Natural killer cell treated with Interleukin-12 subunit alpha and Interleukin-12 subunit beta and Interleukin-15 and Interleukin-18, amount 100 ng/mL, for 72 hours (primary cell): ENCODE measurements around the gene ATP9B. TPM values are rescaled to one million over a fixed set of nuclear protein-coding genes. Genes with fewer than 3 reads are reported as not detected.

Experiments used
- ATAC-seq, 2 donors: fragments of 150-1000 bp; cut with Tn5 transposase in 1 of 2; sonication (Bioruptor Pico), chemical (Tn5 transposase) in 1 of 2; 2 replicates each; pipeline ENCODE4 v1.10.0; 2021
- DNase-seq: peaks from one replicate; pipeline ENCODE4 v3.0.0; 2022; ENCODE audit warnings: low spot score
- H3K27ac Mint-ChIP-seq, 2 donors: 1 replicate in 1 of 2; 2 replicates in 1 of 2; pipeline ENCODE4 v1.8.0; 2022; ENCODE audit warnings: mixed read lengths in 2 of 2, mild to moderate bottlenecking in 1 of 2, moderate library complexity in 1 of 2
- H3K27me3 Mint-ChIP-seq, 2 donors: 1 replicate in 1 of 2; 2 replicates in 1 of 2; pipeline ENCODE4 v1.8.0; 2022; ENCODE audit warnings: mixed read lengths in 2 of 2
- H3K36me3 Mint-ChIP-seq: one replicate; pipeline ENCODE4 v1.8.0; 2022; ENCODE audit warnings: mixed read lengths
- H3K4me1 Mint-ChIP-seq, 2 donors: 1 replicate in 1 of 2; 2 replicates in 1 of 2; pipeline ENCODE4 v1.8.0; 2022; ENCODE audit warnings: low read depth in 2 of 2, mixed read lengths in 2 of 2, mild to moderate bottlenecking in 1 of 2
- H3K4me3 Mint-ChIP-seq: one replicate; pipeline ENCODE4 v1.8.0; 2022; ENCODE audit warnings: mixed read lengths
- H3K9me3 Mint-ChIP-seq: 2 replicates; pipeline ENCODE4 v1.8.0; 2022; ENCODE audit warnings: mixed read lengths
- total RNA-seq, 2 donors: library from RNA; stranded (reverse); gene quantifications; one replicate each; pipeline ENCODE4 v1.2.3, GENCODE V29; 2022

The ATP9B gene, protein sequence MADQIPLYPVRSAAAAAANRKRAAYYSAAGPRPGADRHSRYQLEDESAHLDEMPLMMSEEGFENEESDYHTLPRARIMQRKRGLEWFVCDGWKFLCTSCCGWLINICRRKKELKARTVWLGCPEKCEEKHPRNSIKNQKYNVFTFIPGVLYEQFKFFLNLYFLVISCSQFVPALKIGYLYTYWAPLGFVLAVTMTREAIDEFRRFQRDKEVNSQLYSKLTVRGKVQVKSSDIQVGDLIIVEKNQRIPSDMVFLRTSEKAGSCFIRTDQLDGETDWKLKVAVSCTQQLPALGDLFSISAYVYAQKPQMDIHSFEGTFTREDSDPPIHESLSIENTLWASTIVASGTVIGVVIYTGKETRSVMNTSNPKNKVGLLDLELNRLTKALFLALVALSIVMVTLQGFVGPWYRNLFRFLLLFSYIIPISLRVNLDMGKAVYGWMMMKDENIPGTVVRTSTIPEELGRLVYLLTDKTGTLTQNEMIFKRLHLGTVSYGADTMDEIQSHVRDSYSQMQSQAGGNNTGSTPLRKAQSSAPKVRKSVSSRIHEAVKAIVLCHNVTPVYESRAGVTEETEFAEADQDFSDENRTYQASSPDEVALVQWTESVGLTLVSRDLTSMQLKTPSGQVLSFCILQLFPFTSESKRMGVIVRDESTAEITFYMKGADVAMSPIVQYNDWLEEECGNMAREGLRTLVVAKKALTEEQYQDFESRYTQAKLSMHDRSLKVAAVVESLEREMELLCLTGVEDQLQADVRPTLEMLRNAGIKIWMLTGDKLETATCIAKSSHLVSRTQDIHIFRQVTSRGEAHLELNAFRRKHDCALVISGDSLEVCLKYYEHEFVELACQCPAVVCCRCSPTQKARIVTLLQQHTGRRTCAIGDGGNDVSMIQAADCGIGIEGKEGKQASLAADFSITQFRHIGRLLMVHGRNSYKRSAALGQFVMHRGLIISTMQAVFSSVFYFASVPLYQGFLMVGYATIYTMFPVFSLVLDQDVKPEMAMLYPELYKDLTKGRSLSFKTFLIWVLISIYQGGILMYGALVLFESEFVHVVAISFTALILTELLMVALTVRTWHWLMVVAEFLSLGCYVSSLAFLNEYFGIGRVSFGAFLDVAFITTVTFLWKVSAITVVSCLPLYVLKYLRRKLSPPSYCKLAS
- 10 to 100 TPM; 36.8 to 59.6 TPM for total RNA-seq

DNA sequence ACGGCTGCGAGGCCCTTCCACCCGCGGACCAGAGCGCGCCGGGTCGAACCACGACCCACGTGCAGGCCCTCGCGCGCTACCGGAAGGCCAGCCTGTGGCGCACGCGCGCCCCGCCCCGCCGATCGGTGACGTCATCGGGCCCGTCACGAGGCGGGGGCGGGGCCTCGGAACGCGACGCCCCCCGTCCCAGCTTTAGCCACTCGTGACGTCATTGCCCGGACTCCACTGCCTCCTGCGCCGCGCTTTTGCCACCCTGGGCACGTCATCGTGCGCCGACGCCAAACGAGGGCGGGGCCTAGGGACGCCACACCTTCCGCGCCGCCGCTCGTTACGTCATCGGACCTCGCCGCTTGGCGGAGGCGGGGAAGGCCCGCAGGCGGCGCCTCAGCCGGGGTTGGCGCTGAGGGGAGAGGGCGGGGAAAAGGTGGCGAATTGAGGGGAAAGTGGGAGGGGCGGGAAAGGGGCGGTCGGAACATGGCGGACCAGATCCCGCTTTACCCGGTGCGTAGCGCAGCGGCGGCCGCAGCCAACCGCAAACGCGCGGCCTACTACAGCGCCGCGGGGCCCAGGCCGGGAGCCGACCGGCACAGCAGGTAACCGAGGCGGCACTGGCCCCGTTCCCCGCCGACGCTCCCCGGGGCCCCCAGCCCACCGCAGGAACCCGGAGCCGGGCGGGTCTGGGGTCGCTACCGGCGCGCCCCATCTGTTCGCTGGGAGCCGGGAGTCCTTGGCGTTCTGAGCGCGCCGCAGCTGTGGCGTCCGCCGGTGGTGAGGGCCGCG is at the start of gene ATP9B:
TSS of gene ATP9B (plus strand) at position 458 of the 780 bp plus-strand sequence. CDS start at position 475, 17 bp downstream.
- H3K4me3 Mint-ChIP-seq: peak within 1 kb of the TSS; percentile 91
- peak; percentile 99 for DNase-seq
- peaks cover 36% of the 10 kb centered on the region for H3K36me3 Mint-ChIP-seq
- H3K27me3 Mint-ChIP-seq: peaks cover 8 to 23% of the 10 kb centered on the region in 2 donors
- ATAC-seq: peak; percentile 94 to 95
- peak within 1 kb of the TSS; percentile 82 to 92 for H3K27ac Mint-ChIP-seq
- peaks cover 41 to 58% of the 10 kb centered on the region in 2 donors for H3K4me1 Mint-ChIP-seq
- peaks cover 23% of the 10 kb centered on the region for H3K9me3 Mint-ChIP-seq

DNA sequence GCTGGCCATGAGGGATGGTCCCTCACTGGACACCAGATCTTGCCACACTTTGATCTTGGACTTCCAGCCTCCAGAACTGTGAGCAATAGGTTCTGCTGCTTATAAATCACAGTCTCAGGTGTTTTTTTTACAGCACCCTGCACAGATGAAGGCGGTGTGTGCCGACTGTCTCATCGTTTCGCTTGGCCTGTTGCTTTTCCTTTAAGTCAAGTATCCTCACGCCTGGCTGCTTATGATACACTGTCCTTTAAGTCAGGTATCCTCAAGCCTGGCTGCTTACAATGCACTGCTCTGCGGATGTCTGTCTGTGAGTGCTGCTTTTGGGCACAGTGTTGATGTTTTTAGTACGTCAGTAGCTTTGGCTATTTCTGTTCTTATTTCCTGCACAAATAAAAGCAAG is 49.3 kb upstream of the ATP9B start:
- ATAC-seq (no peak), DNase-seq (no peak)
- Mint-ChIP-seq H3K4me3 (no peak overlapping the region), H3K27ac (no peak overlapping the region), H3K9me3 (no peaks in the 10 kb centered on the region), H3K4me1 (no peaks in the 10 kb centered on the region), H3K36me3 (no peaks in the 10 kb centered on the region), H3K27me3 (peaks cover 7 to 8% of the 10 kb centered on the region in 2 donors)

DNA sequence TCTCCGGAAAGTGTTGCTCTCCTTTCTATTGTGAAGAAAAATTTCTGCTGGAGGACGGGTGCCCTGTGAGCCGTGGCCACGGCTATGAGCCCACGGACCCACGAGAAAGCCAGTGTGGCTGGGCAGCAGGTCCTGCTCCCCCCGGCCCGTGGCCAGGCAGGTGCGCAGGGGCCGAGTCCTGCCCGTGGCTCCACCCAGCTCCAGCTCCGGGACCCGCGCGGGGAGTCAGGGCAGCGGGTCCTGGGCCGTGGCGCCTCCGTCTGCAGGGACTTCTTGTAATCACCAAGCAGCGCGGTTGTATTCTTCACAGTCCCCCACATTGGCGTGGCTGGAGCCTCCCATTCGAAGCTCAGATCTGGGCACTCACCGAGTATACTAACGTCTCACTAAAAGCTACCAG is 46.6 kb upstream of the ATP9B start:
- H3K4me3 Mint-ChIP-seq: no peak overlapping the region
- no peaks in the 10 kb centered on the region for H3K36me3 Mint-ChIP-seq
- no peak for DNase-seq

DNA sequence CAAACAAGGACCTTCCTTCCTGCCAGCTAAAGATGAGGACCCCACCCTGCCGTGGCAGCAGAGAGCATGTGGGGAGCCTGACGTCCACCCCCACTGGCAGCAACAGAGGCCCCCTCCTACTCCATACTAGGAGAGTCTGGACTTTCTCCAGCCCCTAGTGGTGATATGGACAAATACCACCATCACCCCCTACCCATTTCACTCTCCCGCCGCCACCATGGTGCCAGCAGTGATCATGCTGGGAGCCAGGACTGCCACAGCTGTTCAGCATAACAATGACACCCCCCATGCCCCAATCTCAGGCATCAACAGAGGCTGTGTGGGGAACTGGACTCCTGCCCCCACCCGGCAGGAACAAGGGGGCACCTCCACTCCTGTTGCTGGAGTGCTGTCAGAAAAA is 42.7 kb upstream of the ATP9B start:
- Mint-ChIP-seq H3K27ac (no peak overlapping the region), H3K4me1 (no peaks in the 10 kb centered on the region), H3K27me3 (peaks cover 0 to 6% of the 10 kb centered on the region in 2 donors), H3K36me3 (peaks cover 6% of the 10 kb centered on the region), H3K4me3 (no peak overlapping the region), H3K9me3 (peaks cover 3% of the 10 kb centered on the region)
- DNase-seq (no peak), ATAC-seq (no peak)

More for the DNA sequence above, 46.6 kb upstream of the ATP9B start:
- Mint-ChIP-seq H3K9me3 (no peaks in the 10 kb centered on the region), H3K27ac (no peak overlapping the region), H3K27me3 (peaks cover 0 to 10% of the 10 kb centered on the region in 2 donors), H3K4me1 (no peaks in the 10 kb centered on the region)
- no peak for ATAC-seq

DNA sequence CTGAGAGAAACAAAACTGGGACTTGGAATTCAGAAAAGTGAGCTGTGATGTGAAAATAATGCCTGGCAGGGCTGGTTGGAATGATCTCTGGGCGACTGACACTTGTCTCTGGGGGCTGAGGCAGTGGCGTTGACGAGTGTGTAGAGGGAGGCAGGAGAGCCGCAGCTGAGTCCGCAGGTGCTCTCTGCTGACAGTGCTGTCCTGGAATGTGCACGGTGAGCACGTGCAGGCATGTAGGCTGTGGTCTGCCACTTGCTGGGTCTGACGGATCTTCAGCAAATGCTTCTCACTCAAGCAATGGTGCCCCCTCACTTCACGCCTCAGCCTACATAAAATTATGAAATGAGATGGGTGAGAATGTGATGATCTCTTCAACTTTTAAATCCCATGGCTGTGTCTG is 38.5 kb upstream of the ATP9B start:
- Mint-ChIP-seq H3K4me3 (no peak overlapping the region), H3K36me3 (peaks cover 6% of the 10 kb centered on the region), H3K9me3 (peaks cover 3% of the 10 kb centered on the region), H3K4me1 (no peaks in the 10 kb centered on the region), H3K27me3 (peaks cover 0 to 10% of the 10 kb centered on the region in 2 donors), H3K27ac (no peak overlapping the region)
- ATAC-seq (no peak), DNase-seq (no peak)

DNA sequence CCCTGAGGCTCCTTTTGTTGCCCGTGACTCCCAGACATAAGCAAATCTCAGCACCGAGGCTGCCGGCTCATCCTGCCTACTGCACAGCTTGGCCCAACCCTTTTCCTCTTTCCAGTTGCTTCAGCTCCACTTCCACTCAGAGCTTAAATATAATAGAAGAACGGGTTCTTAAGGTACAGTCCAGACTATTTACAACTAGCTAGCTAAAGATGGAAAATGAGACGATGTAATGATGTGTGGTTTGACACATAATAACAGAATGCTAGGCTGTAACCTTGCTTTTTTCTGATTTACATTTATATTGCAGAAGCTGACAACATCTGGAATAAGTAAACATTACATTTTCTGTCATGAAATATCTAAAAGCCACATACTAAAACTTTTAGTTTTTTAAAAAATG is 26.9 kb upstream of the ATP9B start:
- no peaks in the 10 kb centered on the region for H3K9me3 Mint-ChIP-seq
- no peak overlapping the region for H3K4me3 Mint-ChIP-seq
- no peaks in the 10 kb centered on the region for H3K36me3 Mint-ChIP-seq
- DNase-seq (no peak), ATAC-seq (no peak)
- no peak overlapping the region for H3K27ac Mint-ChIP-seq
- H3K27me3 Mint-ChIP-seq: peaks cover 0 to 12% of the 10 kb centered on the region in 2 donors
- no peaks in the 10 kb centered on the region for H3K4me1 Mint-ChIP-seq

DNA sequence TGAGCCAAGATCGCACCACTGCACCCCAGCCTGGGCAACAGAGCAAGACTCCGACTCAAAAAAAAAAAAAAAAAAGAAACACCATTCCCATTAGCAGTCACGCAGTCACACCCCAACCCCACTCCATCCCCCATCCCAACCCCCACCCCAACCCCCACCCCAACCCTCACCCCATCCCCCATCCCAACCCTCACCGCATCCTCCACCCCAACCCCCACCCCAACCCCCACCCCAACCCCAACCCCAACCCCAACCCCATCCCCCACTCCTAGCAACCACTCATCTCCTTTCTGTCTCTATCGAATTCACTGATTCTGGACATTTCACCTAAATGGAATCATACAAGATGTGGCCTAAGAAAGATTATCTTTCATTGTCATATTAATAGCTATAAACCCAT is 25.9 kb upstream of the ATP9B start:
- no peaks in the 10 kb centered on the region for H3K4me1 Mint-ChIP-seq
- ATAC-seq: no peak

DNA sequence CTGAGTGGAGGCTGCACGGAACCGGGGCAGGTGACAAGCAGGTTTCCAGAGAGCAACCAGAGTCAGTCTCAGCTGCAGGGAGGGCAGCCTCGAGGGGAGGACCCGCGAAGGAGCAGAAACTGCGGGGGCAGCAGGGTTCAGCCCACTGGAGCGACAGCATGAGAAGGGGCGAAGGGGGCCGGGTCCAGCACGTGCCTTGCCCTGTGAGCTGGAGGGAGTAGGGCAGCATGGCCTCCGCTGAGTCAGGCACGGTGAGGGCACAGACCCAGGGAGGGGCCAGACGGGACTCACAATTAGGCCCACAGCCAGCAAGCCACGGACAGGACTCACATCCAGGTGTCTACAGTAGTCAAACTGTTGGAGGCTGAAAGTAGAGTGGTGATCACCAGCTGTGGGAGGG is 22.7 kb upstream of the ATP9B start:
- no peak overlapping the region for H3K27ac Mint-ChIP-seq
- H3K36me3 Mint-ChIP-seq: no peaks in the 10 kb centered on the region
- DNase-seq (no peak), ATAC-seq (peak; percentile 37 to 43)
- H3K4me3 Mint-ChIP-seq: no peak overlapping the region
- H3K4me1 Mint-ChIP-seq: no peaks in the 10 kb centered on the region
- H3K27me3 Mint-ChIP-seq: peaks cover 0 to 2% of the 10 kb centered on the region in 2 donors
- no peaks in the 10 kb centered on the region for H3K9me3 Mint-ChIP-seq

More for the DNA sequence above, 25.9 kb upstream of the ATP9B start:
- Mint-ChIP-seq H3K36me3 (no peaks in the 10 kb centered on the region), H3K27ac (no peak overlapping the region), H3K4me3 (no peak overlapping the region), H3K9me3 (no peaks in the 10 kb centered on the region), H3K27me3 (peaks cover 0 to 9% of the 10 kb centered on the region in 2 donors)
- no peak for DNase-seq

DNA sequence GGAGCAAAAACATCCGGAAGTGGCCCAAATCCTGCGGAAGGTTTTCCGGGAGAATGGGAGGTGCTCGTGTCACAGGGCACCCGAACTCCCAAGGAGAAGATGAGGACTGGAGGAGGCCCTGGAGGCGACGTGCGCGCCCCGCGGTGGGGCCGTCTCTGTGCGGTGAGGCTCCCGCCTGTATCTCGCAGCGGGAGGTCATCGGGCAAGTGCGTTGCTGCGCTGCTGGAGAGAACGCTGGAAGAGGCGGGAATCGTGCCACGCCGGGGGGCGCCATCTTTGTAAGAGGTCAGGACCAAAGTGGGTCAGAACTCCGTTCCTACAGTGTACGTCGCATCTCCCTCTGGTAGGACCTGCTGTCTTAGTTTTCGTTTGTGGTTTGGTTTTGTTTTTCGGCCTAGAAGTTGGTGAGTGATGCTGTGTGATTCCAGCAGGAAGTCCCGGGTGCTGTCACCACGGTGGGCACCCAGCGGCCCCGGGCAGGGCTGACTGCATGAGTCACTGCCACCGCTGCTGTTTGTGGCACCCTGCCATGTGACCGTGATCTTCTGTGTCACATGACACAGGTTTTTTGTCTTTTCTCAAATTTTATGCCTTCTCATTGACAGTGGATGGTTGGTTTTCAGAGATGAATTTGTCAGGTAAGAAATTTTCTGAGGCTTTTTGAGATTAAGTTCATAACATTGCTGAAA is 21.5 kb upstream of the ATP9B start:
- ATAC-seq (peak in 1 of 2 donors; percentile 5), DNase-seq (no peak)
- H3K27ac Mint-ChIP-seq: no peak overlapping the region
- no peaks in the 10 kb centered on the region for H3K36me3 Mint-ChIP-seq
- peaks cover 6 to 8% of the 10 kb centered on the region in 2 donors for H3K27me3 Mint-ChIP-seq
- no peak overlapping the region for H3K4me3 Mint-ChIP-seq
- no peaks in the 10 kb centered on the region for H3K4me1 Mint-ChIP-seq
- no peaks in the 10 kb centered on the region for H3K9me3 Mint-ChIP-seq

DNA sequence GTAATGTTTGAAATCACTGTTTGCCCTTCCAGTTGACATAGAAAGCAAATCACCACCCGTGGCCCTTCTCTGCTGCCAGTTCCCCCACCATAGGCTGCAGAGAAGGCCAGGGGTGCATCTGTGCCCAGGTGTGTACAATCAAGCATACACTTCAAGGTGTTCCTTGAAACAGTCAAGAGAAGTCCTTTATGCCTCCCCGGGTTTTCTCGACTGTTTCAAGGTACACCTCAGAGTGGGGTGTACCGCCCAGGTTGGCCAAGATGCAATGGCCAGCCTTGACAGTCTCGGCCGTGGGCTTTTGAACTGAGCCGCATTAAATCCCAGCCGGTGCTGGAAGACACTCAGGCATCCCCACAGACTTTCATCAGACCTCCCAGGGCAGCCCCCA is 21.0 kb upstream of the ATP9B start:
- H3K9me3 Mint-ChIP-seq: no peaks in the 10 kb centered on the region
- DNase-seq (no peak), ATAC-seq (peak in 1 of 2 donors; percentile 4)
- H3K36me3 Mint-ChIP-seq: no peaks in the 10 kb centered on the region
- no peak overlapping the region for H3K27ac Mint-ChIP-seq
- H3K4me3 Mint-ChIP-seq: no peak overlapping the region
- peaks cover 6 to 9% of the 10 kb centered on the region in 2 donors for H3K27me3 Mint-ChIP-seq
- H3K4me1 Mint-ChIP-seq: no peaks in the 10 kb centered on the region

DNA sequence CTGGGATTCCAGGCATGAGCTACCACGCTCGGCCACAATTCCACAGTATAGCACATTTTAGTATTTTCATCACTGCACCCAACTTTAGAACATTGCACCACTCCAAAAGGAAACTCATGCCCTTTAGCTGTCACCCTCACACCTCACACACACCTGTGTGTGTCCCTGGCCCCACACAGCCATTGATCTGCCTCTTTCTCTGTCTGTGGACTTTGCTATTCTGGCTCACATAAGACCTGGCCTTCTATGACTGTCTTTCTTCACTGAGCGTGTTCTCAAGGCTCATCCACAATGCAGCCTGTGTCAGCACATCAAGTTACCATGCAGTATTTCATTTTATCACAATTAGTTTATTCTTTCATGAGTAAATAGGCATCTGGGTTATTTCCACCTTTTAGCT is 19.7 kb upstream of the ATP9B start:
- Mint-ChIP-seq H3K4me3 (no peak overlapping the region), H3K27ac (no peak overlapping the region), H3K27me3 (peaks cover 12 to 17% of the 10 kb centered on the region in 2 donors), H3K9me3 (no peaks in the 10 kb centered on the region), H3K36me3 (no peaks in the 10 kb centered on the region), H3K4me1 (no peaks in the 10 kb centered on the region)
- ATAC-seq: no peak
- DNase-seq: no peak

DNA sequence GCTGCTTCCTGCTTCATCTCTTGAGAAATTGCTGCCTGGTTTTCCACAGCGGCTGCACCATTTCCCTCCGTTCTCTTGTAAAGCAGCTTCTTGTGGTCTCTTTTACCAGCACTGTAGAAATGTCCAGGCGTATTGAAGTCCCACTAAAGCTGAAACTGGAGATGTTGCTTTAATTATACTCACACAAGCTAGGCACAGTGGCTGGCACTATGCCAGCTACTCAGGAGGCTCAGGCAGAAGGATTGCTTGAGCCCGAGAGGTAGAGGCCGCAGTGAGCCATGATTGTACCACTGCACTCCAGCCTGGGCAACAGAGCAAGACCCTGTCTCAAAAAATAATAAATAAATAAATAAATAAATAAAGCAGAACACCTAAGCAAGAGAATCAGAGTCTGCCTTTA is 19.2 kb upstream of the ATP9B start:
- H3K36me3 Mint-ChIP-seq: no peaks in the 10 kb centered on the region
- H3K4me3 Mint-ChIP-seq: no peak overlapping the region
- H3K9me3 Mint-ChIP-seq: no peaks in the 10 kb centered on the region
- H3K27ac Mint-ChIP-seq: no peak overlapping the region
- ATAC-seq (no peak), DNase-seq (no peak)
- H3K4me1 Mint-ChIP-seq: no peaks in the 10 kb centered on the region
- H3K27me3 Mint-ChIP-seq: peaks cover 16 to 19% of the 10 kb centered on the region in 2 donors
